Measurements from ENCODE around the gene RAI14.

Gene RAI14

GRCh38 chr5:34621277-34622097, 34.6 kb upstream of the RAI14 start:
- Histone ChIP-seq H3K4me3 (ENCODE audit: low read depth, low read length) (no peak overlapping the region), H3K27ac (ENCODE audit: low read depth, low read length) (no peak overlapping the region), H3K4me1 (ENCODE audit: control insufficient read depth, insufficient read depth, low read length, unreplicated experiment) (peaks cover 12% of the 10 kb centered on the region), H2AFZ (ENCODE audit: low read length, unreplicated experiment) (peak overlapping the region; percentile 79), H3K27me3 (ENCODE audit: insufficient read depth, low read length) (no peaks in the 10 kb centered on the region), H3K79me2 (ENCODE audit: control insufficient read depth, insufficient read depth, low read length, unreplicated experiment) (no peaks in the 10 kb centered on the region), H3K36me3 (ENCODE audit: insufficient read depth, low read length) (no peaks in the 10 kb centered on the region)

DNA sequence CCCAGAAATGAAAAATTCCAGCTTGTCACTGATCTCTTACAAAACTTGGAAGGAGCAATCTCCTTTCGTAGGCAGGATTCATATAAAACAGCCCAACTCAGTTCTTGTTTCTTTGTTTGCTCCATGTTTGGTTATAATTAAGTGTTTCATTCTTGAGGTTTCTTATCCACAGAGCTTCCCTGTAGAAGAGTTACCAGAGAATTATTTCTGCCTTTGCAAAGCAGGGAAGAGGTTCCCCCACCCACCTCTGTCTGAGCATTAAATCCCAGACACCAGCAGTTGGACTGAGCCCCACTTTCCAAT, 34.1 kb upstream of the RAI14 start:
- Histone ChIP-seq H3K79me2 (ENCODE audit: control insufficient read depth, insufficient read depth, low read length, unreplicated experiment) (no peaks in the 10 kb centered on the region), H3K27me3 (ENCODE audit: insufficient read depth, low read length) (no peaks in the 10 kb centered on the region), H3K36me3 (ENCODE audit: insufficient read depth, low read length) (no peaks in the 10 kb centered on the region), H3K4me1 (ENCODE audit: control insufficient read depth, insufficient read depth, low read length, unreplicated experiment) (peaks cover 12% of the 10 kb centered on the region), H2AFZ (ENCODE audit: low read length, unreplicated experiment) (peak overlapping the region; percentile 79), H3K27ac (ENCODE audit: low read depth, low read length) (no peak overlapping the region), H3K4me3 (ENCODE audit: low read depth, low read length) (no peak overlapping the region)

DNA sequence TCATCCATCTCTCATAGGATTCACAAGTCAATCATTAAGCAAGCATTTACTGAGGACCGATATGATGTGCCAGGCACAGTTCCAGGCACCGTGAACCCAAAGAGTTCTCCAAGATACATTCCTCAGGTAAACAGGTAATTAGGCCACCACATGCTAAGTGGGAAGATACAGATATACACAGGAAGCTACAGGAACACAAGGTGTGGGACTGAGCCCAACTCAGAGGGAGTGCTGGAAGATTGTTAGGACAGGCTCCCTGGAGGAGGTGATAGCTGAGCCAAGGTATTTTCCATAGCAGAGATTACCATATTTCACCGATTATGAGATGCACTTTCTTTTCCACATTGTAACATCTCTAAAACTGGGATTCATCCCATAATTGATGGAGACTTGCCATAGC, 31.4 kb upstream of the RAI14 start:
- no peaks in the 10 kb centered on the region for H3K27me3 ChIP-seq (ENCODE audit: insufficient read depth, low read length)

DNA sequence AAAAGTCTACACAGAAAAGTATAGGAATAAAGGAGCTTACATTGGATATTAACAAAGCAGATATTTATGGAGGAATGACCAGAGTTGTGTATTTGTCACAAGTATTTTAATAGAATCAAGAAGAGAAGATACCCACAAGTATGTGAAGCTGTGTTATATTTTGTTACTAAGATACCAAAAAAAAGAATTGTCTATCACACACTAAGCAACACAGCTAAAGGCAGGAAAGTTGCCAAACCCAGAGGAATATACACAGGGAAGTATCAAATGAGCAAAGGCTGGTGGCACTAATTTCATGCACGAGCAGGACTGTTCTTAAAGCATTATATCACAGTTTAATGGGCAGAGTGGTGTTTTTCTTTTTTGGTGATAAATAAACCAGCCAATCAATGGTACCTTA, 30.9 kb upstream of the RAI14 start:
- Histone ChIP-seq H3K4me1 (ENCODE audit: control insufficient read depth, insufficient read depth, low read length, unreplicated experiment) (peaks cover 23% of the 10 kb centered on the region), H3K27me3 (ENCODE audit: insufficient read depth, low read length) (no peaks in the 10 kb centered on the region), H3K4me3 (ENCODE audit: low read depth, low read length) (no peak overlapping the region), H3K36me3 (ENCODE audit: insufficient read depth, low read length) (no peaks in the 10 kb centered on the region), H3K79me2 (ENCODE audit: control insufficient read depth, insufficient read depth, low read length, unreplicated experiment) (no peaks in the 10 kb centered on the region), H2AFZ (ENCODE audit: low read length, unreplicated experiment) (no peak overlapping the region), H3K27ac (ENCODE audit: low read depth, low read length) (no peak overlapping the region)

More for the DNA sequence above, 31.4 kb upstream of the RAI14 start:
- no peaks in the 10 kb centered on the region for H3K79me2 ChIP-seq (ENCODE audit: control insufficient read depth, insufficient read depth, low read length, unreplicated experiment)
- peaks cover 23% of the 10 kb centered on the region for H3K4me1 ChIP-seq (ENCODE audit: control insufficient read depth, insufficient read depth, low read length, unreplicated experiment)
- H3K4me3 ChIP-seq (ENCODE audit: low read depth, low read length) = no peak overlapping the region
- H2AFZ ChIP-seq (ENCODE audit: low read length, unreplicated experiment) = no peak overlapping the region
- no peaks in the 10 kb centered on the region for H3K36me3 ChIP-seq (ENCODE audit: insufficient read depth, low read length)
- H3K27ac ChIP-seq (ENCODE audit: low read depth, low read length) = no peak overlapping the region

DNA sequence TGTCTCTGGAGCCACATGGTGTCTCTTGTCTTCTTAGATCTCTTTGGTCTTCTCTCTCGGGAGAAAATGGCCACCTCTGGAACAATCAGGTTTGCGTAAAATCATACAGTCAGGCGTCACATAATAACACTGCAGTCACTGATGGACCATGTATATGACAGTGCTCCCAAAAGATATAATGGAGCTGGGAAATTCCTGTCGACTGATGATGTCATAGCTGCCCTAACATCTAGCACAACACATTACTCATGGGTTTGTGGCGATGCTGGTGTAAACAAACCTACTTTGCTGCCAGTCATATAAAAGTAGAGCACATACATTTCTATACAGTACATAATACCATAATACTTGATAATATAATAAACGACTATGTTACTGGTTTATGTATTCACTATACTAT, 30.1 kb upstream of the RAI14 start:
- Histone ChIP-seq H3K36me3 (ENCODE audit: insufficient read depth, low read length) (no peaks in the 10 kb centered on the region), H3K27me3 (ENCODE audit: insufficient read depth, low read length) (no peaks in the 10 kb centered on the region), H3K4me3 (ENCODE audit: low read depth, low read length) (no peak overlapping the region), H3K79me2 (ENCODE audit: control insufficient read depth, insufficient read depth, low read length, unreplicated experiment) (no peaks in the 10 kb centered on the region), H3K27ac (ENCODE audit: low read depth, low read length) (peak overlapping the region; percentile 15; the same call in 1 of the 2 replicates), H2AFZ (ENCODE audit: low read length, unreplicated experiment) (no peak overlapping the region), H3K4me1 (ENCODE audit: control insufficient read depth, insufficient read depth, low read length, unreplicated experiment) (peaks cover 23% of the 10 kb centered on the region)

- no peaks in the 10 kb centered on the region for H3K36me3 ChIP-seq (ENCODE audit: insufficient read depth, low read length)
- H3K4me3 ChIP-seq (ENCODE audit: low read depth, low read length) = no peak overlapping the region
- peaks cover 20% of the 10 kb centered on the region for H3K4me1 ChIP-seq (ENCODE audit: control insufficient read depth, insufficient read depth, low read length, unreplicated experiment)
- H3K27me3 ChIP-seq (ENCODE audit: insufficient read depth, low read length) = no peaks in the 10 kb centered on the region
- no peak overlapping the region for H3K27ac ChIP-seq (ENCODE audit: low read depth, low read length)
- no peaks in the 10 kb centered on the region for H3K79me2 ChIP-seq (ENCODE audit: control insufficient read depth, insufficient read depth, low read length, unreplicated experiment)
- H2AFZ ChIP-seq (ENCODE audit: low read length, unreplicated experiment) = no peak overlapping the region
Observed at GRCh38 chr5:34626751-34627150, 29.4 kb upstream of the RAI14 start.

DNA sequence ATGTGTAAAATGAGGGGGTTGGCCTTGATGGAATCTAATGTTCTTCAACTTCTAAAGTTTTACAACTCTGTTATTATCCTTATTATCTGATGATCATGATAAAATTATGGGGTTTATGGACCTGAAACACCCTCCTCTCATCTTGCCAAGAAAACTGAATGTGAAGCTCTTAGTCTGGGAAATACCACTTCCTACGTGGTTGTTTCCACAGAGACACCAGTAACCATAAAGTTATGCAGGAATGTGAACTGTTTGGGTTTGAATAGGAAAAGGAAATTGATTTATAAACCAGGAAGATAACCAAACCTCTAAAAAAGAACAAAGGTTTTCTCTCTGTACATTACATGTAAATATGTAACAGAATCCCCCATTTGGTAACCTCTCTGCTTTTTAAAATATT, 28.3 kb upstream of the RAI14 start:
- Histone ChIP-seq H3K4me3 (ENCODE audit: low read depth, low read length) (no peak overlapping the region), H3K36me3 (ENCODE audit: insufficient read depth, low read length) (no peaks in the 10 kb centered on the region), H3K4me1 (ENCODE audit: control insufficient read depth, insufficient read depth, low read length, unreplicated experiment) (peaks cover 15% of the 10 kb centered on the region), H3K27me3 (ENCODE audit: insufficient read depth, low read length) (no peaks in the 10 kb centered on the region), H3K27ac (ENCODE audit: low read depth, low read length) (peak overlapping the region; percentile 30), H2AFZ (ENCODE audit: low read length, unreplicated experiment) (peak overlapping the region; percentile 35), H3K79me2 (ENCODE audit: control insufficient read depth, insufficient read depth, low read length, unreplicated experiment) (no peaks in the 10 kb centered on the region)

DNA sequence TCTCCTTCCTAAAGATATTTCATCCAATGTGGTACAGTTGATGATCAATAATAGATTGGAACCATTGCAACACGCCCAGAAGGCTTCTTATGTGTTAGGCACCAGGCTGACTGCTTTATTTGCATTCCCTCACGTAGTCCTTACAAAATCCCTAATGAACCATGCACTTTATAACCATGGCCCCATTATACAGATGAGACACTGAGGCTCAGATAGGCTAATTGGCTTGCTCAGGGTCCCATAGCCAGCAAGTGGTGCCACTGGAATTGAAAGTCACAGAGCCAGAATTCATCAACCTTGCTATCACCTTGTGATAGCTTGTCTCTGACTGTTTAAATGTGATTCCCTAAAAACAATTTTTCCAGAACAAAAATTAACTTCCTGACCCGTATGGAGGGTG, 27.8 kb upstream of the RAI14 start:
- Histone ChIP-seq H3K36me3 (ENCODE audit: insufficient read depth, low read length) (no peaks in the 10 kb centered on the region), H2AFZ (ENCODE audit: low read length, unreplicated experiment) (no peak overlapping the region), H3K27me3 (ENCODE audit: insufficient read depth, low read length) (no peaks in the 10 kb centered on the region), H3K4me3 (ENCODE audit: low read depth, low read length) (no peak overlapping the region), H3K79me2 (ENCODE audit: control insufficient read depth, insufficient read depth, low read length, unreplicated experiment) (no peaks in the 10 kb centered on the region), H3K4me1 (ENCODE audit: control insufficient read depth, insufficient read depth, low read length, unreplicated experiment) (peaks cover 15% of the 10 kb centered on the region), H3K27ac (ENCODE audit: low read depth, low read length) (peak overlapping the region; percentile 30)

GRCh38 chr5:34630596-34630995, 25.5 kb upstream of the RAI14 start:
- Histone ChIP-seq H3K79me2 (ENCODE audit: control insufficient read depth, insufficient read depth, low read length, unreplicated experiment) (no peaks in the 10 kb centered on the region), H3K4me1 (ENCODE audit: control insufficient read depth, insufficient read depth, low read length, unreplicated experiment) (peaks cover 15% of the 10 kb centered on the region), H3K27me3 (ENCODE audit: insufficient read depth, low read length) (no peaks in the 10 kb centered on the region), H3K4me3 (ENCODE audit: low read depth, low read length) (no peak overlapping the region), H3K27ac (ENCODE audit: low read depth, low read length) (no peak overlapping the region), H2AFZ (ENCODE audit: low read length, unreplicated experiment) (no peak overlapping the region), H3K36me3 (ENCODE audit: insufficient read depth, low read length) (no peaks in the 10 kb centered on the region)

GRCh38 chr5:34632807-34633422, 23.2 kb upstream of the RAI14 start:
- Histone ChIP-seq H2AFZ (ENCODE audit: low read length, unreplicated experiment) (no peak overlapping the region), H3K36me3 (ENCODE audit: insufficient read depth, low read length) (no peaks in the 10 kb centered on the region)

More at GRCh38 chr5:34632807-34633422, 23.2 kb upstream of the RAI14 start:
- peaks cover 3% of the 10 kb centered on the region for H3K4me1 ChIP-seq (ENCODE audit: control insufficient read depth, insufficient read depth, low read length, unreplicated experiment)
- no peaks in the 10 kb centered on the region for H3K79me2 ChIP-seq (ENCODE audit: control insufficient read depth, insufficient read depth, low read length, unreplicated experiment)
- H3K4me3 ChIP-seq (ENCODE audit: low read depth, low read length) = no peak overlapping the region
- H3K27ac ChIP-seq (ENCODE audit: low read depth, low read length) = no peak overlapping the region
- H3K27me3 ChIP-seq (ENCODE audit: insufficient read depth, low read length) = no peaks in the 10 kb centered on the region

Data from ACC112 (cell line).